H1 (cell line): ENCODE data around the gene ADGRB2. TPM values are rescaled to one million over a fixed set of nuclear protein-coding genes. Genes with fewer than 3 reads are reported as not detected.

ENCODE experiments used
- ATF2 ChIP-seq: IDR thresholded peaks from 2 replicates; pipeline ENCODE4 v1.6.1; 2012; ENCODE audit warnings: low read length, inconsistent platforms
- BCL11A ChIP-seq, 2 experiments: IDR thresholded peaks; one replicate each; pipeline ENCODE4 v1.6.1; 2011; ENCODE audit warnings: low read depth in 2 of 2, low read length in 2 of 2, mild to moderate bottlenecking in 2 of 2
- CBX5 ChIP-seq: fragments of 300-800, 300-1000 bp; sonication (generic); IDR thresholded peaks from 2 replicates; pipeline ENCODE4 v1.7.1; 2016; ENCODE audit warnings: antibody characterized with exemption, low read length, low read depth
- EP300 ChIP-seq, 2 experiments: IDR thresholded peaks; 1 replicate in 1 of 2; 2 replicates in 1 of 2; pipeline ENCODE4 v1.6.1; 2011 to 2012; ENCODE audit warnings: low read depth in 2 of 2, low read length in 2 of 2, mild to moderate bottlenecking in 2 of 2, borderline replicate concordance in 1 of 2, inconsistent platforms in 1 of 2, moderate library complexity in 1 of 2
- EZH2 ChIP-seq: fragments of 200-600 bp; sonication (generic); IDR thresholded peaks from 2 replicates; pipeline ENCODE4 v1.7.1; 2012; ENCODE audit warnings: low read depth, mild to moderate bottlenecking, moderate library complexity, low read length, inconsistent platforms; ENCODE audit not compliant: severe bottlenecking
- RAD21 ChIP-seq, 2 experiments: IDR thresholded peaks in 1 of 2; conservative IDR thresholded peaks in 1 of 2; 2 replicates each; pipeline ENCODE4 v1.6.1; 2011; ENCODE audit warnings: low read depth in 2 of 2, low read length in 2 of 2, improper control_type of control experiment in 1 of 2, inconsistent platforms in 1 of 2, mild to moderate bottlenecking in 1 of 2, moderate library complexity in 1 of 2
- RBBP5 ChIP-seq: IDR thresholded peaks from 2 replicates; pipeline ENCODE4 v1.7.1; 2012; ENCODE audit warnings: low read depth, mild to moderate bottlenecking, inconsistent platforms, low read length, moderate library complexity, borderline replicate concordance
- TEAD4 ChIP-seq: IDR thresholded peaks from 2 replicates; pipeline ENCODE4 v1.6.1; 2012; ENCODE audit warnings: low read depth, low read length, inconsistent platforms, mixed read lengths
- polyA plus RNA-seq, 7 experiments: library from polyadenylated mRNA; depleted of rRNA in 3 of 7; stranded (reverse) in 5 of 7; unstranded in 2 of 7; fragments of >200 nt in 5 of 7; fragments of 200-250 nt in 2 of 7; gene quantifications; 1 replicate in 5 of 7; 2 replicates in 1 of 7; 4 replicates in 1 of 7; pipeline versions ENCODE4 v1.2.1 to v1.2.3, GENCODE V29; 2011 to 2013; ENCODE audit warnings: missing spikeins in 2 of 7, mixed read lengths in 2 of 7
- total RNA-seq: library from RNA; stranded (reverse); fragmentation: NEBNext Ultra II Directional; extraction: Animal tissue kit (Norgen Biotek cat#: 25700); gene quantifications from 2 replicates; pipeline ENCODE4 v1.2.1, GENCODE V29; 2021
- TF ChIP-seq, protein P1 (sequence below), 3 experiments: IDR thresholded peaks; 1 replicate in 2 of 3; 2 replicates in 1 of 3; pipeline versions ENCODE4 v1.5.1 to v1.6.1; 2011; ENCODE audit warnings: low read length in 3 of 3, mild to moderate bottlenecking in 3 of 3, inconsistent platforms in 2 of 3, low read depth in 1 of 3, moderate library complexity in 1 of 3; ENCODE audit not compliant: insufficient read depth in 1 of 3; ENCODE audit errors: control extremely low read depth in 1 of 3

ADGRB2 gene
- total and polyA plus RNA-seq, 2 of the 8 experiments (the other 6 are each of a cell fraction or from before 2014, with no cell fraction given) = 15.6 to 26.2 TPM

DNA sequence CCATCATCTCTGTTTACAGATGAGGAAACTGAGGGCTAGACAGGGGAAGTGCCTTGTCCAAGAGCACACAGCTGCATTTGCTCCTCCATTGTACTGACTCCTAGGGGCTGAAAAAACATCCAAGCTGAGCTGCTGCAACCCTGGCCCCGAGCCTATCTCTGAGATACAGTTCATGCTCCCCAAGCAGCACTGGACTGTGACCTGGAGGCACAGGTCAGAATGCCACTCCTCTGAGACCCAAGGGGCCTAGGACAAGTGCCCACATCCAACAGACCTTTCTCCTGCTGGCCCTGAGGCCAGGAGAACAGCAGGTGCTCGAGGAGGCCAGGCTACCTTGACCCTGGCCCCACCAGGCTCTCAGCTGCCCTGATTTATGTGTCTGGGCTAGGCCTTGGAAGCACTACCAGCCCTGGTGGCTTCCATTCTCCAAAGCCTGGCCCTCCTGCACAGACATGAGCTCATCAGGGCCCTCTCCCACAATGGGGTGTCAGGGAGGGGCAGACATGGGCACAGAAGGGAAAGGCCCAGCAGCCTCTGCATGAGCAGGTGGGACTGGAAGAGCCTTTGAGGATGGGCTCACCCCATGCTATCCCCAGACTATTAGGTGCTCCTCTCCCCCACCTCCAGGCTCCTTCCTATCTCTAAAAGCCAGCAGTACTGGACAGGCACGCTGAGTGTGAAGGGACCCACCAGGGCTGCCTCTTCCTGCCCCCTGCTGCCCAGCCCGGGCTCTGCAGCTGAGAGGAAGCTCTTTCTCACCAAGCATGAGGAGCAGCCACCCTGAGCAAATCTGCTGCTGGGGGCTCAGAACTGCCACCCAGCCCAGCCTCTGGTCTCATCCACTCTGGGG lies 18.8 kb downstream of the ADGRB2 start (continued):
- TF ChIP-seq ATF2 (no peak), CBX5 (no peak), BCL11A (IDR thresholded peaks at IDR 0.05; ENCODE audit: low read depth in 2 of 2, low read length in 2 of 2) (no peak), RAD21 (IDR thresholded peaks at IDR 0.05 in 1 of 2, conservative IDR thresholded peaks at IDR 0.05 in 1 of 2; ENCODE audit: low read depth in 2 of 2, low read length in 2 of 2) (peak; percentile 68 to 82), EP300 (IDR thresholded peaks at IDR 0.05; ENCODE audit: borderline replicate concordance in 1 of 2, low read depth in 2 of 2, low read length in 2 of 2) (no peak), TEAD4 (no peak), RBBP5 (0 out of 2 replicates have a peak, but pooled peaks have one; percentile 10), EZH2 (no peak)
- TF ChIP-seq, protein P1, sequence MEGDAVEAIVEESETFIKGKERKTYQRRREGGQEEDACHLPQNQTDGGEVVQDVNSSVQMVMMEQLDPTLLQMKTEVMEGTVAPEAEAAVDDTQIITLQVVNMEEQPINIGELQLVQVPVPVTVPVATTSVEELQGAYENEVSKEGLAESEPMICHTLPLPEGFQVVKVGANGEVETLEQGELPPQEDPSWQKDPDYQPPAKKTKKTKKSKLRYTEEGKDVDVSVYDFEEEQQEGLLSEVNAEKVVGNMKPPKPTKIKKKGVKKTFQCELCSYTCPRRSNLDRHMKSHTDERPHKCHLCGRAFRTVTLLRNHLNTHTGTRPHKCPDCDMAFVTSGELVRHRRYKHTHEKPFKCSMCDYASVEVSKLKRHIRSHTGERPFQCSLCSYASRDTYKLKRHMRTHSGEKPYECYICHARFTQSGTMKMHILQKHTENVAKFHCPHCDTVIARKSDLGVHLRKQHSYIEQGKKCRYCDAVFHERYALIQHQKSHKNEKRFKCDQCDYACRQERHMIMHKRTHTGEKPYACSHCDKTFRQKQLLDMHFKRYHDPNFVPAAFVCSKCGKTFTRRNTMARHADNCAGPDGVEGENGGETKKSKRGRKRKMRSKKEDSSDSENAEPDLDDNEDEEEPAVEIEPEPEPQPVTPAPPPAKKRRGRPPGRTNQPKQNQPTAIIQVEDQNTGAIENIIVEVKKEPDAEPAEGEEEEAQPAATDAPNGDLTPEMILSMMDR (IDR thresholded peaks at IDR 0.05; ENCODE audit: control extremely low read depth in 1 of 3, insufficient read depth in 1 of 3, low read depth in 1 of 3, low read length in 3 of 3) = peak in 2 of 3 experiments; percentile 85 to 86; a peak in 3 of 4 replicates
- TF ChIP-seq, all 59 proteins: peak for 4
